PC-3 (cell line): ENCODE data around the gene OR5C1. TPM values are rescaled to one million over a fixed set of nuclear protein-coding genes. Genes with fewer than 3 reads are reported as not detected.

Experiments used
- ATAC-seq: fragments of 200-7000 bp; cut with Tn5 transposase; 2 replicates; pipeline ENCODE4 v1.9.1; 2020; ENCODE audit warnings: mild to moderate bottlenecking, moderate library complexity
- BruUV-seq: library from RNA; stranded (reverse); fragments of 400-500 nt; replicated peaks from 2 replicates; lab custom pipeline; 2021; lab: Mats Ljungman, UMichigan
- CTCF ChIA-PET: fragments of 300-600 bp; sonication (Branson Sonifier 250); formaldehyde crosslinking; loops from one replicate; lab custom pipeline; 2022; ENCODE audit warnings: antibody characterized with exemption; lab: Charles Lee
- POLR2A ChIA-PET: fragments of 300-600 bp; sonication (Branson Sonifier 250); formaldehyde crosslinking; loops from one replicate; lab custom pipeline; 2022; ENCODE audit warnings: antibody characterized with exemption; ENCODE audit not compliant: unreplicated experiment; lab: Charles Lee
- DNase-seq: peaks from one replicate; pipeline ENCODE4 v3.0.0-alpha.2; 2015
- H2AFZ ChIP-seq: fragments of 300-600 bp; sonication (generic); 2 replicates; pipeline ENCODE4 v1.6.0; 2016; ENCODE audit warnings: antibody characterized with exemption, low read length
- H3F3A ChIP-seq: fragments of 300-600 bp; sonication (generic); one replicate; pipeline ENCODE4 v1.6.0; 2017; ENCODE audit warnings: antibody characterized with exemption, low read length, control low read depth, mild to moderate bottlenecking; ENCODE audit not compliant: unreplicated experiment
- H3K27ac ChIP-seq: fragments of 300-600 bp; sonication (generic); 2 replicates; pipeline ENCODE4 v1.5.1; 2016; ENCODE audit warnings: mild to moderate bottlenecking, low read length
- H3K27me3 ChIP-seq: fragments of 300-600 bp; sonication (generic); 2 replicates; pipeline ENCODE4 v1.6.1; 2016; ENCODE audit warnings: low read length, mixed read lengths
- H3K36me3 ChIP-seq: fragments of 300-600 bp; sonication (generic); 2 replicates; pipeline ENCODE4 v1.6.1; 2016; ENCODE audit warnings: low read depth, mixed run types, low read length, mixed read lengths
- H3K4me1 ChIP-seq: fragments of 300-600 bp; sonication (generic); 2 replicates; pipeline ENCODE4 v1.5.1; 2016; ENCODE audit warnings: low read length; ENCODE audit not compliant: insufficient read depth
- H3K4me2 ChIP-seq: fragments of 300-600 bp; sonication (generic); 2 replicates; pipeline ENCODE4 v1.6.0; 2016; ENCODE audit warnings: low read length
- H3K4me3 ChIP-seq: fragments of 300-600 bp; sonication (generic); 2 replicates; pipeline ENCODE4 v1.5.1; 2016; ENCODE audit warnings: mild to moderate bottlenecking, low read length, mixed read lengths
- H3K79me2 ChIP-seq: fragments of 300-600 bp; sonication (generic); 2 replicates; pipeline ENCODE4 v1.6.1; 2017; ENCODE audit warnings: low read length, mixed read lengths
- H3K9ac ChIP-seq: fragments of 300-600 bp; sonication (generic); 2 replicates; pipeline ENCODE4 v1.6.0; 2016; ENCODE audit warnings: mild to moderate bottlenecking, low read length
- H3K9me2 ChIP-seq: fragments of 300-600 bp; sonication (generic); replicated peaks from 2 replicates; pipeline ENCODE4 v1.6.1; 2016; ENCODE audit warnings: mixed run types, low read length, mixed read lengths
- H3K9me3 ChIP-seq: fragments of 300-600 bp; sonication (generic); 2 replicates; pipeline ENCODE4 v1.6.1; 2016; ENCODE audit warnings: low read length, mixed read lengths
- H4K20me1 ChIP-seq: fragments of 300-600 bp; sonication (generic); 2 replicates; pipeline ENCODE4 v1.6.1; 2016; ENCODE audit warnings: low read length, mixed read lengths
- EZH2 ChIP-seq: fragments of 300-600 bp; sonication (generic); IDR thresholded peaks from one replicate; pipeline ENCODE4 v1.6.1; 2017; ENCODE audit warnings: antibody characterized with exemption, mild to moderate bottlenecking, low read length; ENCODE audit not compliant: unreplicated experiment
- EZH2phosphoT487 ChIP-seq: fragments of 300-600 bp; sonication (generic); IDR thresholded peaks from 2 replicates; pipeline ENCODE4 v1.6.1; 2018; ENCODE audit warnings: mild to moderate bottlenecking, antibody characterized with exemption, low read length, borderline replicate concordance
- intact Hi-C: fragments of 100-400 bp; cut with micrococcal nuclease; formaldehyde crosslinking; loops from 2 replicates; pipeline ENCODE4 v1.9.0; 2023
- total RNA-seq: library from RNA; depleted of rRNA; stranded (reverse); fragments of >200 nt; gene quantifications from 2 replicates; pipeline ENCODE4 v1.2.3, GENCODE V29; 2014
- TF ChIP-seq, protein P1 (sequence below): fragments of 300-600 bp; sonication (generic); conservative IDR thresholded peaks from 2 replicates; pipeline ENCODE4 v1.5.1; 2017; ENCODE audit warnings: antibody characterized with exemption, low read depth, mild to moderate bottlenecking, low read length

OR5C1 gene
- total RNA-seq, 1 experiment from 2014 or later = not detected

DNA sequence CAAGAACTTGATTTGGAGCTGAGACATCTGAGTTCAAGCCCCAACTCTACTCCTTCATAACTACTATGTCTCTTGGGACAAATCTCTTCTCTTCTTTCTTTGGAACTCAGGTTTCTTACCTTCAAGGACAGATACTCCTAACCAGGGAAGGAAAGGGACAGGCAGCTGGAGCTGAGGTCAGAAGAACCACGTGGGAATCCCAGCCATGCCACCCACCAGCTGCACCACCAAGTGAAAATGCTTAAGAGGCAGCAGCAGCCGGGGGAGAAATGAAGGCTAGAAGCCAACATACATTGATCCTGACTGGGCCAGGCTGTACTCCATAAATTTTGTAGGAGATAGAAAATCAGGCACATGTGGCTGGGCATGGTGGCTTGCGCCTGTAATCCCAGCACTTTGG, 9.6 kb upstream of the OR5C1 start:
- intact Hi-C loops = no loop called here
- ChIA-PET CTCF (no interaction called here), POLR2A (no interaction called here)
- no peak overlapping the region for H3K4me2 ChIP-seq
- ATAC-seq (no peak), DNase-seq (no peak)
- H3K9ac ChIP-seq = no peak overlapping the region
- TF ChIP-seq, protein P1, sequence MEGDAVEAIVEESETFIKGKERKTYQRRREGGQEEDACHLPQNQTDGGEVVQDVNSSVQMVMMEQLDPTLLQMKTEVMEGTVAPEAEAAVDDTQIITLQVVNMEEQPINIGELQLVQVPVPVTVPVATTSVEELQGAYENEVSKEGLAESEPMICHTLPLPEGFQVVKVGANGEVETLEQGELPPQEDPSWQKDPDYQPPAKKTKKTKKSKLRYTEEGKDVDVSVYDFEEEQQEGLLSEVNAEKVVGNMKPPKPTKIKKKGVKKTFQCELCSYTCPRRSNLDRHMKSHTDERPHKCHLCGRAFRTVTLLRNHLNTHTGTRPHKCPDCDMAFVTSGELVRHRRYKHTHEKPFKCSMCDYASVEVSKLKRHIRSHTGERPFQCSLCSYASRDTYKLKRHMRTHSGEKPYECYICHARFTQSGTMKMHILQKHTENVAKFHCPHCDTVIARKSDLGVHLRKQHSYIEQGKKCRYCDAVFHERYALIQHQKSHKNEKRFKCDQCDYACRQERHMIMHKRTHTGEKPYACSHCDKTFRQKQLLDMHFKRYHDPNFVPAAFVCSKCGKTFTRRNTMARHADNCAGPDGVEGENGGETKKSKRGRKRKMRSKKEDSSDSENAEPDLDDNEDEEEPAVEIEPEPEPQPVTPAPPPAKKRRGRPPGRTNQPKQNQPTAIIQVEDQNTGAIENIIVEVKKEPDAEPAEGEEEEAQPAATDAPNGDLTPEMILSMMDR = no peak
- TF ChIP-seq EZH2 = no peak
- TF ChIP-seq EZH2phosphoT487 = no peak
- no peak overlapping the region for H2AFZ ChIP-seq
- no peaks in the 10 kb centered on the region for H3F3A ChIP-seq
- H3K4me1 ChIP-seq = peaks cover 12% of the 10 kb centered on the region; the same call in 1 of the 2 replicates
- BruUV-seq = no TSS peak
- no peaks in the 10 kb centered on the region for H3K9me2 ChIP-seq
- H4K20me1 ChIP-seq = no peaks in the 10 kb centered on the region
- no peak overlapping the region for H3K27ac ChIP-seq
- no peaks in the 10 kb centered on the region for H3K36me3 ChIP-seq
- H3K9me3 ChIP-seq = no peaks in the 10 kb centered on the region
- H3K79me2 ChIP-seq = no peaks in the 10 kb centered on the region
- H3K4me3 ChIP-seq = no peak overlapping the region
- H3K27me3 ChIP-seq = no peaks in the 10 kb centered on the region

- intact Hi-C loops = no loop called here
- Histone ChIP-seq H3K9ac (no peak overlapping the region), H3K79me2 (no peaks in the 10 kb centered on the region), H3K9me3 (no peaks in the 10 kb centered on the region), H3K4me3 (no peak overlapping the region), H3K4me2 (no peak overlapping the region), H3K4me1 (peaks cover 12% of the 10 kb centered on the region; the same call in 1 of the 2 replicates), H2AFZ (no peak overlapping the region), H3K9me2 (no peaks in the 10 kb centered on the region), H3K36me3 (no peaks in the 10 kb centered on the region), H3K27me3 (no peaks in the 10 kb centered on the region), H3K27ac (no peak overlapping the region), H3F3A (no peaks in the 10 kb centered on the region), H4K20me1 (no peaks in the 10 kb centered on the region)
- ChIA-PET POLR2A (no interaction called here), CTCF (no interaction called here)
- TF ChIP-seq EZH2phosphoT487 (no peak), EZH2 (no peak)
- no TSS peak for BruUV-seq
- ATAC-seq (no peak), DNase-seq (peak; percentile 25)
These were observed 8.7 kb upstream of the OR5C1 start for GRCh38 chr9:122780026-122780425.

GRCh38 chr9:122781671-122782070, 7.1 kb upstream of the OR5C1 start:
- Histone ChIP-seq H4K20me1 (no peaks in the 10 kb centered on the region), H3K4me3 (no peak overlapping the region), H2AFZ (no peak overlapping the region), H3K27ac (no peak overlapping the region), H3K4me1 (peaks cover 12% of the 10 kb centered on the region; the same call in 1 of the 2 replicates), H3F3A (no peaks in the 10 kb centered on the region), H3K27me3 (no peaks in the 10 kb centered on the region), H3K36me3 (no peaks in the 10 kb centered on the region), H3K79me2 (no peaks in the 10 kb centered on the region), H3K9ac (no peak overlapping the region), H3K4me2 (no peak overlapping the region), H3K9me2 (no peaks in the 10 kb centered on the region), H3K9me3 (no peaks in the 10 kb centered on the region)
- ChIA-PET POLR2A (no interaction called here), CTCF (no interaction called here)
- DNase-seq (no peak), ATAC-seq (no peak)
- intact Hi-C loops = no loop called here
- TF ChIP-seq EZH2 = no peak
- TF ChIP-seq, protein P1 = no peak
- TF ChIP-seq EZH2phosphoT487 = no peak
- no TSS peak for BruUV-seq
